GM12878 (cell line): ENCODE results near the gene ABCG1. TPM values are rescaled to one million over a fixed set of nuclear protein-coding genes. Genes with fewer than 3 reads are reported as not detected.

Experiments used
- CHD2 ChIP-seq: IDR thresholded peaks from 2 replicates; pipeline ENCODE4 v1.6.1; 2011; ENCODE audit warnings: low read depth, low read length, improper control_type of control experiment, borderline replicate concordance
- E2F4 ChIP-seq: IDR thresholded peaks from 2 replicates; pipeline ENCODE4 v1.6.1; 2012; ENCODE audit warnings: low read depth, low read length, improper control_type of control experiment
- E4F1 ChIP-seq: fragments of 450-650 bp; IDR thresholded peaks from 2 replicates; pipeline ENCODE4 v1.6.1; 2018; ENCODE audit warnings: borderline replicate concordance, mild to moderate bottlenecking; ENCODE audit not compliant: partially characterized antibody
- EP300 ChIP-seq, 2 experiments: fragments of 150-350 bp in 1 of 2; IDR thresholded peaks; 2 replicates each; pipeline ENCODE4 v1.6.1; 2011 to 2012; ENCODE audit warnings: low read depth in 2 of 2, low read length in 2 of 2, borderline replicate concordance in 1 of 2, improper control_type of control experiment in 1 of 2, inconsistent platforms in 1 of 2; ENCODE audit not compliant: control insufficient read depth in 1 of 2
- FOXK2 ChIP-seq: fragments of 450-650 bp; IDR thresholded peaks from 2 replicates; pipeline ENCODE4 v1.6.1; 2017; ENCODE audit warnings: mild to moderate bottlenecking, moderate library complexity
- MTA2 ChIP-seq: fragments of 450-650 bp; IDR thresholded peaks from 2 replicates; pipeline ENCODE4 v1.6.1; 2016; ENCODE audit warnings: low read depth, mild to moderate bottlenecking, moderate library complexity
- MXI1 ChIP-seq: fragments of 150-350 bp; IDR thresholded peaks from 2 replicates; pipeline ENCODE4 v1.6.1; 2011; ENCODE audit warnings: low read depth, mild to moderate bottlenecking, inconsistent platforms, low read length, improper control_type of control experiment
- MYC ChIP-seq: IDR thresholded peaks from 2 replicates; pipeline ENCODE4 v1.6.1; 2011; ENCODE audit warnings: mild to moderate bottlenecking, low read length, moderate library complexity, inconsistent platforms; ENCODE audit not compliant: insufficient read depth, insufficient replicate concordance, insufficient read length, severe bottlenecking
- NBN ChIP-seq: fragments of 450-650 bp; IDR thresholded peaks from 2 replicates; pipeline ENCODE4 v1.6.1; 2016
- RELA ChIP-seq: fragments of 450-650 bp; IDR thresholded peaks from 2 replicates; pipeline ENCODE4 v1.8.0; 2014; ENCODE audit warnings: borderline replicate concordance; ENCODE audit not compliant: partially characterized antibody
- ZBED1 ChIP-seq: IDR thresholded peaks from 2 replicates; pipeline ENCODE4 v1.6.1; 2016; ENCODE audit warnings: borderline replicate concordance
- ZNF592 ChIP-seq: fragments of 450-650 bp; IDR thresholded peaks from 2 replicates; pipeline ENCODE4 v1.6.1; 2017; ENCODE audit warnings: mild to moderate bottlenecking, moderate library complexity
- ZZZ3 ChIP-seq: IDR thresholded peaks from 2 replicates; pipeline ENCODE4 v1.6.1; 2011; ENCODE audit warnings: low read depth; ENCODE audit not compliant: control insufficient read depth, insufficient read length
- polyA plus RNA-seq, 11 experiments: library from polyadenylated mRNA; depleted of rRNA in 4 of 11; unstranded in 6 of 11; stranded (reverse) in 5 of 11; fragments of >200 nt; fragmentation: Nextera tagmentation in 4 of 11; fragmentation: Illumina TruSeq in 1 of 11; extraction: Ambion mirVana in 4 of 11; extraction: Trizol in 1 of 11; gene quantifications; 1 replicate in 1 of 11; 2 replicates in 10 of 11; pipeline versions ENCODE4 v1.2.1 to v1.2.3, GENCODE V29; 2011 to 2016; ENCODE audit warnings: inconsistent platforms in 2 of 11, missing spikeins in 2 of 11, low read depth in 1 of 11
- total RNA-seq, 4 experiments: library from RNA; depleted of rRNA in 3 of 4; stranded (reverse); fragments of >200 nt in 3 of 4; fragmentation: Illumina TruSeq in 1 of 4; extraction: Trizol in 1 of 4; gene quantifications; 2 replicates each; pipeline versions ENCODE4 v1.2.1 to v1.2.3, GENCODE V29; 2013 to 2021
- TF ChIP-seq, protein P1 (sequence below): fragments of 450-650 bp; IDR thresholded peaks from 2 replicates; pipeline ENCODE4 v1.6.1; 2017; ENCODE audit warnings: mild to moderate bottlenecking, moderate library complexity
- TF ChIP-seq, protein P2 (sequence below): IDR thresholded peaks from 2 replicates; pipeline ENCODE4 v1.6.1; 2011; ENCODE audit warnings: low read depth, mild to moderate bottlenecking, low read length, moderate library complexity, borderline replicate concordance; ENCODE audit errors: extremely low read depth

The ABCG1 gene
- total and polyA plus RNA-seq, 10 of the 15 experiments (the other 5 are each of a cell fraction or from before 2014, with no cell fraction given): 0.59 to 19.3 (median 5.7) TPM

- no peak for TF ChIP-seq E4F1
- TF ChIP-seq, protein P1, sequence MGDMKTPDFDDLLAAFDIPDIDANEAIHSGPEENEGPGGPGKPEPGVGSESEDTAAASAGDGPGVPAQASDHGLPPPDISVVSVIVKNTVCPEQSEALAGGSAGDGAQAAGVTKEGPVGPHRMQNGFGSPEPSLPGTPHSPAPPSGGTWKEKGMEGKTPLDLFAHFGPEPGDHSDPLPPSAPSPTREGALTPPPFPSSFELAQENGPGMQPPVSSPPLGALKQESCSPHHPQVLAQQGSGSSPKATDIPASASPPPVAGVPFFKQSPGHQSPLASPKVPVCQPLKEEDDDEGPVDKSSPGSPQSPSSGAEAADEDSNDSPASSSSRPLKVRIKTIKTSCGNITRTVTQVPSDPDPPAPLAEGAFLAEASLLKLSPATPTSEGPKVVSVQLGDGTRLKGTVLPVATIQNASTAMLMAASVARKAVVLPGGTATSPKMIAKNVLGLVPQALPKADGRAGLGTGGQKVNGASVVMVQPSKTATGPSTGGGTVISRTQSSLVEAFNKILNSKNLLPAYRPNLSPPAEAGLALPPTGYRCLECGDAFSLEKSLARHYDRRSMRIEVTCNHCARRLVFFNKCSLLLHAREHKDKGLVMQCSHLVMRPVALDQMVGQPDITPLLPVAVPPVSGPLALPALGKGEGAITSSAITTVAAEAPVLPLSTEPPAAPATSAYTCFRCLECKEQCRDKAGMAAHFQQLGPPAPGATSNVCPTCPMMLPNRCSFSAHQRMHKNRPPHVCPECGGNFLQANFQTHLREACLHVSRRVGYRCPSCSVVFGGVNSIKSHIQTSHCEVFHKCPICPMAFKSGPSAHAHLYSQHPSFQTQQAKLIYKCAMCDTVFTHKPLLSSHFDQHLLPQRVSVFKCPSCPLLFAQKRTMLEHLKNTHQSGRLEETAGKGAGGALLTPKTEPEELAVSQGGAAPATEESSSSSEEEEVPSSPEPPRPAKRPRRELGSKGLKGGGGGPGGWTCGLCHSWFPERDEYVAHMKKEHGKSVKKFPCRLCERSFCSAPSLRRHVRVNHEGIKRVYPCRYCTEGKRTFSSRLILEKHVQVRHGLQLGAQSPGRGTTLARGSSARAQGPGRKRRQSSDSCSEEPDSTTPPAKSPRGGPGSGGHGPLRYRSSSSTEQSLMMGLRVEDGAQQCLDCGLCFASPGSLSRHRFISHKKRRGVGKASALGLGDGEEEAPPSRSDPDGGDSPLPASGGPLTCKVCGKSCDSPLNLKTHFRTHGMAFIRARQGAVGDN: peak; percentile 71
- TF ChIP-seq MTA2: peak; percentile 87; the same call in 1 of the 2 replicates
- peak; percentile 34; the same call in 1 of the 2 replicates for TF ChIP-seq FOXK2
- TF ChIP-seq ZZZ3: no peak
- peak; percentile 30 for TF ChIP-seq MYC
- TF ChIP-seq NBN: peak; percentile 89
- no peak for TF ChIP-seq ZBED1
- no peak for TF ChIP-seq E2F4
- no peak for TF ChIP-seq ZNF592
- TF ChIP-seq, protein P2, sequence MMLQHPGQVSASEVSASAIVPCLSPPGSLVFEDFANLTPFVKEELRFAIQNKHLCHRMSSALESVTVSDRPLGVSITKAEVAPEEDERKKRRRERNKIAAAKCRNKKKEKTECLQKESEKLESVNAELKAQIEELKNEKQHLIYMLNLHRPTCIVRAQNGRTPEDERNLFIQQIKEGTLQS: no peak
- TF ChIP-seq CHD2: peak; percentile 83
- TF ChIP-seq EP300 (IDR thresholded peaks at IDR 0.05; ENCODE audit: borderline replicate concordance in 1 of 2, control insufficient read depth in 1 of 2, low read depth in 2 of 2, low read length in 2 of 2): peak; percentile 91 to 98
- peak; percentile 60 for TF ChIP-seq MXI1
- no peak for TF ChIP-seq RELA
Observed at GRCh38 chr21:42233067-42233961, 14.4 kb downstream of the ABCG1 start (continued).
